Endometrial microvascular endothelial cells (primary cell): ENCODE data around the gene MDM2. TPM values are rescaled to one million over a fixed set of nuclear protein-coding genes. Genes with fewer than 3 reads are reported as not detected.

Experiments used
- in situ Hi-C: cut with HindIII; loops from 2 replicates; pipeline ENCODE4 v1.10.0; 2017; ENCODE audit warnings: low sequenced_read_pairs, low pct_unique_long_range_greater_than_20kb; ENCODE audit errors: inconsistent ontology term
- total RNA-seq: library from RNA; depleted of rRNA; stranded (reverse); fragments of >200 nt; gene quantifications from one replicate; pipeline ENCODE4 v1.2.3, GENCODE V29; 2015; ENCODE audit errors: inconsistent ontology term

Gene MDM2
- total RNA-seq, 1 donor from 2014 or later, result 165 TPM

DNA sequence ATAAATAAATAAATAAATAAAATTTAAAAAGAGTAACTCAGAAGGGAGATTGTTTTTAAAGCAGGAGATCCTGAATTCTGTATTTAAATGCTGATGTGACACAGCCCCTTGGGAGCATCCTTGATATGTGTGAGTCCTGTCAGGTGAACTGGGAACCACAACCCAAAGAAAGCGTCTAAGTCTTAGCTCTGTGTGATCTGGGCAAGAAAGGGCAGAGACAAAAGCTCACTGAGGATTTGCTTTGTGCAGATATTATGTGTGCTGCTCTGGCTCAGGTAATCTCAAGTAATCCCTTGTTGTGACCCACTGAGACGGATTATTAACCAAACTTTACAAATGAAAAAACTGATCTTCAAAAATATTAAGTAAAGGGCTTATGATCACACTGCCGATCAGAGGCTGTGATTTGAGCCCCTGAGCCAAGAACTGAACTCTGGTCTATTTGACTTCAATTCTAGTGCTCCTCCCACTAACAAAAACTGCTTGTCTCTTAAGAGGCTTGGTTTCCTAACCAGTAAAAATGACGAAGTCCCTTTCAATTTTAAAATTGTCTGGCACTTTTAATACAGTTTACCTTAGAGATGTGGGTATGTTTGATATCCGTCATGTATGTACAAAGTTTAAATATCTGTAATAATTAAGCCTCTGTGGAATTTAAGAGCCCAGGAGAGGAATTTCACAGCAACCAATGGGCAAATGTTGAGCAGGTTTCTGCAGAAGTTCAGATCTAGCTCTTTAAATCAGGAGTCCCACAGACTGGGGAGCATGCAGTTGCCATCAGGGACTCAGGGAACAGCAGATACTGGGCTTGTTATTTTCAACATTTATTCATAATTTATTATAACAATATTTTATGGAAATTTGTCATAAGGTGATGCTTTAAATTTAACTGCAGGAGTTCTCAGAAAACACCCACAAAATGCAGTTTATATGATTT, 78.9 kb downstream of the MDM2 start:
- in situ Hi-C loops, result no loop called here

DNA sequence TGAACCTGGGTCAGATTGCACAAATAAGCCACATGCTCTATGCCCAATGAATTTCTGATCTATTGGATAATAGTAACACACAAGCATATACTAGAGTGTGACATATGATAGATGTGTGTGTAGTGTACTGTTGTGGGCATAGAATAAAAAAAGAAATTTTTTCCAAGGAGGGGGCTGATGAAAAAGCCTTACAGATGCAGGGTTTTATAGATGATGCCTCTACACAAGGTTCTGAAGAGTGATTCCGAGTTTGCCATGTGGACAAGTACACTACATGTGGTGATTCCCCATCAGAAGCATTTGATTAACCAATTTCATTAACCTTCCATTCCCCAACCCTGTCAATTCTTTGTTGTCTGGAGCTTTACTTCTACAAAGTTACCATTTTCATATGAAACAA, 79.7 kb downstream of the MDM2 start:
- in situ Hi-C loops, result no loop called here

DNA sequence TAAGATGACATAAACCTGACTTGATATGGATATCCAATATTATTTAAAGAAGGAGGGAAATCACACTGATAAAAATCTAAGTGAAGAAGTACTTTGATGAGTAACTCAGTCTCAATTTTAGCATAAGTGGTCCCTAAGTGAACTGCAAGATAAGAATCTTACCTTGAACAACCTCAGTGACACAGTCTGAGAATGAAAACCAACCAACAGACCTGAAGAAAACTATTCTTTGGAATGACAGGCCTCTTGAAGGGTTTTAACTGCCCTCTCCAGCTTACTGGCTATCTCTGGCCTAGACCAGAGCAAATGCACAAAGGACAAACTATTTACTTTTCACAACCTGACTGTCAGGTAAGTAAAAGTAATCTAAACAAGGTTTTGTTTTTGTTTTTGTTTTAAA, 80.3 kb downstream of the MDM2 start:
- in situ Hi-C loops, result no loop called here

DNA sequence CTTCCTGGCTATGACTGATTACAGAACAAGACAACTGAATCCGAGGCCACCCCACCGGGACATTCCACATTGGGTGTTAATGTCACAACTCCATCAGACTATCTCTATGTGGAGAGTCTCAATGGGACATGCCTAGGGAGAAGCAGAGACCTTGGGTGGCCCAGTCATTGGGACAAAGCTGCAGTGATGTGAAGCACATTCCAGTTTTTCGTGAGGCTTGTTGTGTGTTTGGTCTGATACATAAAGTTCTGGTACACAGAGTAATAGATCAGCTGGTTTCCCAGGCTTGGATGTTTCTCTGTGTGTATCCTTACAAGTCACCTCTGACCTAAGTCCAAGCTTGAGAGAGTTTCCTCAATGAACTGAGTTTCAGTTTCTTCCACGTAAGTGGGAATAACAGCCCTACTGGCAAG, 82.7 kb downstream of the MDM2 start:
- in situ Hi-C loops, result no loop called here

GRCh38 chr12:68891141-68891540, 83.2 kb downstream of the MDM2 start:
- in situ Hi-C loops, result no loop called here

DNA sequence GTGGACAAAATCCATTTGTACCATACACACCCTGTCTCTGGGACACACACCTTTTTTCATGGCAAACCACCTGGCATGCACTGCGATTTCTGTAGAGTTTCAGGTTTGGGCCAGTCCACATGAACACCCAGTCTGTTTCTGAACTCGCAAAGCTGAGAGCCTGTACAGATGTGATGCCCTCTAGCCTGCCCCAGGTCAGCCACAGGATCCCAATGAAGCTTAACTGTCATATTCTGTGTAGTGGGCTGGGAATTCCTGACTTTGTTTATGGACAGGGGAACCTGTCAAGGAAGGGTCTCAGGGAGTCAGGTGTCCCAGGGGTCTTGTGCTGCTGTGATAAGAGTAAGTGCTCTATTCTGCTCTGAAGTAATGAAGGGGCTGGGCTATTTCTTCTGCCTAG, 85.2 kb downstream of the MDM2 start:
- in situ Hi-C loops, result no loop called here

GRCh38 chr12:68893741-68894140, 85.8 kb downstream of the MDM2 start:
- in situ Hi-C loops, result no loop called here

DNA sequence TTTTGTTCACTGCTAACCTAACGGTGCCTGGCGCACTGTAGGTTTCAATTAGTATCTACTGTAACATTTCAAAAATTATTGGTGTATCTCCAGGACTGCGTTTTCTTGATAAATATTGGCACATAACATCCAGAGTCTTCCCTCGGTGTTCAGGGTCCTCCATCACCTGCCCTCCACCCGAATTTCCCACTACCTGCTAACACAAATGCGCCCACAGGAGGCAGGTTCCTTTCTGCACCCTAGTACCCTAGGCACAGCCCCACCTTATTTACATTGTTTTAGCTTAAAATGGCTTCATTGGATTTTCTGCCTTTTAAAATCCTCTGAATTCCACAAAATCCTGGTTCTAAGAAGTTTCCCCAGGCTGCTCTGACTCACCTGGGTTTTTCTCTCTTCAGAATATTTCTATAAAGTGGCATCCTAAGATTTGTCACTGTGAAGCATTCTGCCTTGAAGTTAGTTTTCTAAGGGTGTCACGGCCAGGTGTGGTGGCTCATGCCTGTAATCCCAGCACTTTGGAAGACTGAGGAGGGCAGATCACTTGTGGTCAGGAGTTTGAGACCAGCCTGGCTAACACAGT, 86.4 kb downstream of the MDM2 start:
- in situ Hi-C loops, result no loop called here

- in situ Hi-C loops, result no loop called here
Measured at GRCh38 chr12:68896881-68897540, 89.0 kb downstream of the MDM2 start.

DNA sequence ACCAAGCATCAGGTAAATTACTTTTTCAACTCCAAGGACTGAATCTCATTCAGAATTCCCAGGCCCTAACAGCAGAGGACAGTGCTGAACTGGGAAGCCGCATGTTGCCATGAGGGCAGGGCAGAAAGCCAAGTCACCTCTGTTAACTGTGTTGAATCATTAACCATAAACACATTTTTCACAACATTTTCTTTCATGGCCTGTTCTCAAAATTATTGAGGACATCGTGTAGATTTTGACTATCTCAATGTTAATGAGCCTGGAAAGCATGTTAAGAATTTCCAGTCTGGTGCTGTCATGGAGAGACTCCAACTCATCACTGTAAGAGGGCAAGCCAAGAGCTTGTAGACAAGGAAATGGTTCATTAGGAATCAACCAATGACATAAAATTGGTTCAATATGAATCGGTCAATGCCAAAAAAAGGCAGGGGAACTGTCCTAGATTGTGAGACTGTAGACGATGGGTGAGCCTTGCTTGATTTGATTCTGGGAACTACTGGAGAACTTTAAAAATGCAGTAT, 91.3 kb downstream of the MDM2 start:
- in situ Hi-C loops, result no loop called here

DNA sequence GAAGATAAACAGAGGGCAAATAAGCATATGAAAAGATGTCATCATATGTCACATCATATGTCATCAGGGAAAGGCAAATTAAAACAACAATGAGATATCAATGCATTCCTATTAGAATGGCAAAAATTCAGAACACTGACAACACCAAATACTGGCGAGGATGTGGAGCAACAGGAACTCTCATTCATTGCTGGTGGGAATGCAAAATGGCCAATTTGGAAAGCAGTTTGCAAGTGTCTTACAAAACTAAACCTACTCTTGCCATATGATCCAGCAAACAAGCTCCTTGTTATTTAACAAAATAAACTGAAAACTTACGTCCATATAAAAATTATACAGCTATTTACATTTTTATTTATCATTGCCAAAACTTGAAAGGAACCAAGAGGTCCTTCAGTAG, 92.3 kb downstream of the MDM2 start:
- in situ Hi-C loops, result no loop called here

Other genes with a start within 250 kb of the MDM2 start
- gene RAP1B, start 197.3 kb upstream of the MDM2 start, total RNA-seq, result 239 TPM
- 65.0 TPM for gene NUP107, start 121.2 kb upstream of the MDM2 start, total RNA-seq
- 1.2 TPM for gene SLC35E3, start 62.0 kb upstream of the MDM2 start, total RNA-seq
- 4.6 TPM for gene CPM, start 125.0 kb downstream of the MDM2 start, total RNA-seq